CD4-positive, alpha-beta T cell treated with Interleukin-6 at 100 ng/mL for 8 hours (primary cell): ENCODE measurements around the gene ERCC5.

Source experiments
- DNase-seq: peaks from one replicate; pipeline ENCODE4 v3.0.0-alpha.2; 2020; ENCODE audit warnings: mixed read lengths, low spot score

Gene ERCC5

GRCh38 chr13:102845289-102845629 lies 573 bp upstream of the ERCC5 start:
- DNase-seq, result no peak

DNA sequence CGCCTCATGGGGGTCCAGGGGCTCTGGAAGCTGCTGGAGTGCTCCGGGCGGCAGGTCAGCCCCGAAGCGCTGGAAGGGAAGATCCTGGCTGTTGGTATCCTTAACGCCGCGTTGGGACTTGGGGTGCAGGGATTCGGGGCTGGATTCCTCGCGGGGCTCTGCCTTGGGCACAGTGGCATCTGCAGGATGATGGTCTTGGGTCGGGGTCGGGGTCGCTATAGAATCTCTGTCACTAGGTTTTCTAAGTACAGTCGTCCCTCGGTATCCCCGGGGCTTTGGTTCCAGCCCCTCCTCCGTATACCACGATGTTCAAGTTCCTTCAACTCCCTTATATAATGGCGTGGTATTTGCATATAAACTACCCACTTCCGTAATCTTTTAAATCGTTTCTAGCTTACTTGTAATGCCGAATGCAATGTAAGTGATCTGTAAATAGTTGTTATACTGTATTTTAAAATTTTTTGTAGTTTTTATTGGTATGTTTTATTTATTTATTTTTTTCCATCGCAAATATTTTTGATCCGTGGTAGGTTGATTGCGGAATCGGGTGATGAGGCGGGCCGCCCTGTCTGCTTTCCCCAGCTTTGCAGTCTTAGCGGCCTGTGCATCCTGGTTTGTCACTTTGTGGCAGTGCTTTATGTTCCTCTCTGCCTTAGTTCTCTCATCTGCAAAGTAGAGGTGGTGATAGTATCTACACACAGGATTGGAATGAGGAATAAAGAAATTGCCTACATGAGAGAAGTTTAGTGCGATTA lies 606 bp downstream of the ERCC5 start:
- peak; percentile 53 for DNase-seq

DNA sequence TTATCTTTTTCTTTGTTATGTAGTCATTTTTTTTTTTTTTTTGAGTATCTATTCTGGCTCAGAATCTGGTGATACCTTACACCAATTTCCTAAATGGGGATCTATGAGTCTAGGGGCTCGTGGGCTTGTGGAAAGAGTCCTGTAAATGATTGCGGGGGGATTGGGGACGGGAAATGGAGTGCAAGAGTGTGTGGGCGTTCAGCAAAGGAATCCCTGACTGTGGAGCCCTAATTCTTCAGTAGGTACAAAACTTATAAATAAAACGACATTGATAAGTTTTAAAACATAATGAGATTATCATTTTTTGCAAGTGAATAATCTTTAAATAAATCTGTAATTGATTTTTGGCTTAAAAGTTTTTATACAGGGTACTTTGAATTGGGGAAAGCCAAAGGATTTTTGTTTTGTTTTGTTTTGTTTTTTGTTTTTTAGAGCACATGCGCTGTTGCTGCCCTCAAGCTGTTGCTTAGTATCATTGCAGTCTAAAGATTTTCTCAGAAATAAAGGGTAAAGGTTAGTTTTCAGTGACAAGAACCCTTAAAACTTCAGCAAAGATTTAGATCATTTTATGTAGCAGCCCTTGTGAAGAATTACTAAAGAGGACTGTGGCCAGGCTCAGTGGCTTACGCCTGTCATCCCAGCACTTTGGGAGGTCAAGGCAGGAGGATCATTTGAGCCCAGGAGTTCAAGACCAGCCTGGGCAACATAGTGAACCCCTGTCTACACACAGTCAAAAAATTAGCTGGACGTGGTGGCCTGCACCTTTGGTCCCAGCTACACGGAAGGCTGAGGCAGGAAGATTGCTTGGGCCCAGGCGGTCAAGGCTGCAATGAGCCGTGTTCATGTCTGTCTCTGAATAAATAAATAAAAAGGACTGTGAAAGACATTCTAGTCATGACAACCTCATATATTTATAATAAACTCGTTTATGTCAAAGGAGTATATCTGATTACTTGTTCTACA lies 1.7 kb downstream of the ERCC5 start:
- DNase-seq, result no peak

- DNase-seq, result no peak
Measured at GRCh38 chr13:102848956-102849355, 3.1 kb downstream of the ERCC5 start.

GRCh38 chr13:102852556-102852955 lies 6.7 kb downstream of the ERCC5 start:
- no peak for DNase-seq

DNA sequence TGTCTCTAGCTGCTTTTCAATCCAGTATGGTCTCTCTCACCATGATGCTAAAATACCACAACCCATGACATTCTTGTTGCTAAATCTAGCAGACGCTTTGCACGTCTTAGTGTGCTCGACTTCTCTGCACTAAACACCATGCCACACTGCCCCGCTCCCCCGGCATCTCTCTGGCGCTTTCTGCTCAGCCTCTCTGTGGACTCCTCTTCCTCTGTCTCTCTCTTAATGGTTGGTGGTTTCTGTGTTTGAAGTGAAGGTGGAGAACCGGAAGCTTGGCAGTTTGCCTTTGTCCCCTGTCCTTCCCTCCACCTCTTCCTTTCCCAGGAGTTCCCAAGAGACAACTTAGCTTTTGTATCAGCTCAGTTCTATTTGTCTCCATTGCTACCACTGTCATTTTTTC lies 8.8 kb downstream of the ERCC5 start:
- DNase-seq, result no peak

DNA sequence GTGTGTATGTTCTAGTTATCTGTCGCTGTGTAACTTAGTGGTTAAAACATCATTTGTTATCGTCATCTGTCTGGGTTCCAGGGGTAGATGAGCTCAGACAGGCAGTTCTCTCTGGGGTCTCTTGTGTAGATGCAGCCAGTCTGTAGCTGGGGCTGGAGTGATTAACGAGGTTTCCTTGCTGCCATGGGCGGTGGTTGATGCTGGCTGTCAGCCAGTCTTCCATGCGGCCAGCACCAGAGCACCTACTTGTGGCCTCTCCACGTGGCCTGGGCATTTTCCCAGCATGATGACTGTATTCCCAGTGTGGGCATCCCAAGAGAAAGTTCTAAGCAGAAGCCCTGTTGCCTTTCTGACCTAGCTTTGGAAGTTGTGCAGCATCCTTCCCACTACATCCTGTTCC lies 10.7 kb downstream of the ERCC5 start:
- DNase-seq, result no peak

- no peak for DNase-seq
Measured at GRCh38 chr13:102862624-102863210, 16.9 kb downstream of the ERCC5 start.

DNA sequence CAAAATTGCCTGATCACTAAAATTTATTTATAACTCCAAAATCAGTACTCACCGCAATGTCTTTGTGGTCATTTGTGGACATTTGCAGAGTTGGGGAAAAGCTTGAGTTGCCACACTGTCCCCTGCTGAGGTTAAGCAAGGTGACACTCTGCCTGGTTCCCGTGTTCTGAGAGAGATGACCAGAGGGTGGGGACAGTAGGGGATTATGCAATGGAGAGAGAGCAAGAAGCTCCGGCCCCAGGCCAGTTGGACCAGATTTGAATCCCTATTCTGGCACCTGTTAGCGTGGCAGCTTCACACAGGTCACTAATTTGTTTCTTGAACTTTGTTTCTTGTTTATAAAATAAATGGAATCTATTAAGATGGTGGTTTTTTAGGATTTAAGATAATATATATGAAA lies 17.8 kb downstream of the ERCC5 start:
- no peak for DNase-seq

DNA sequence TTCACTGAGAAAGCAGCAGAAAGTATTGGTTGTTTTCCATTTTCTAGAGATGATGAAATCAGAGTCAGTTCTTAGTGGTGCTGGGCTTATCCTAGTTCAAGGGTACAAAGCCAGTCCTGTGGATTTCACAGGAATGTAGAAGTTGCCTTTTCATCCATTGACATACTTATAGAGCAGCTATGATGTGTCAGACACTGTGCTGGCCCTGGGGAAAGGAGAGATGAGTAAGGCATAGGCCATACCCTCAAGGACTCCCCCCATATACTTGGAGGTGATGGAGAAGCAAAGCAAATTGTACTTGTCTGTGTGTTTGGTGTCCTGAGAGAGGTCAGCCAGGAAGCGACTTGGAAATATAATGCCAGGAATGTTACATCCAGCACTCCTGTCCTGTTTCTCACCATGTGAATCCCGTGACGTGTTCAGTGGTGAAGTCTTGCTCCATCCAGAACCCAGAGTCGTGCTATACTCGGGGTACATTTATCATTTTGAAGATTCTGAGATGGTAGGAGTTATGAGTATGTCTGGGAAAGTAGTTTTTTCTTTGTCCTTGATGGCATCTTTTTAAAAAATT lies 22.6 kb downstream of the ERCC5 start:
- no peak for DNase-seq

DNA sequence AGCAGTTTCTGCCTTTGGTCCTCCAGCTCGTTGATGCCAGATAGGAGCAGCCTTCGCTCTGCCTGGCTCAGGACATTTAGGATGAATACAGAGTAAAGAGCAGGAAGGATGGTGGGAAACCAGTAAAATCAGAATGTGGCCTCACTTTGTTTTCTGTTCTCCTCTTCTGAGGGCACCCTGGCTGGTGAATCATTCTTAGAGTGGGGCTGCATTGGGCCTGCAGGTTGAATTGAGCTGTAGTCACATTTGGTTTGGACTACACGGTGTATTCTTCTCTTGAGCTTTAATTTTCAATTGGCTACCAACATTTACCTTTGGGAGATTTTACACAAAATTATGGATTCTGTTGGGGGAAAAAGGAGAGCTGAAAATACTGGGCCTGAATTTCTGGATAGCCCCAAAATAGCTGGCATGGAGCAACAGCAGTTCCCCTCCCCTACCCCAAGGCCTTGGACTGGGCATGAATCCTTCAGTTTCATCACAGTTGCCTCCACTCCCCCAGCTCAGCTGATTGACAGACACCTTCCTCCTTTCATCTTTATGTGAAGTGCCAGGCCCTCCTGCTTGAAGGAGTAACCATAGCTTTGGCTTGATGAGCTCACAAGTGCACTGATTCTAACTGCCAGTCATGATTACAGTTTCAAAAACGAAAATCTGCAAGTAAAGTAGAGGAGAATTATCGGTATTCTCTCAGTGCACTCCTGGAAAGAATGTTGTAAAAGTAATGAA lies 24.3 kb downstream of the ERCC5 start:
- DNase-seq, result no peak

DNA sequence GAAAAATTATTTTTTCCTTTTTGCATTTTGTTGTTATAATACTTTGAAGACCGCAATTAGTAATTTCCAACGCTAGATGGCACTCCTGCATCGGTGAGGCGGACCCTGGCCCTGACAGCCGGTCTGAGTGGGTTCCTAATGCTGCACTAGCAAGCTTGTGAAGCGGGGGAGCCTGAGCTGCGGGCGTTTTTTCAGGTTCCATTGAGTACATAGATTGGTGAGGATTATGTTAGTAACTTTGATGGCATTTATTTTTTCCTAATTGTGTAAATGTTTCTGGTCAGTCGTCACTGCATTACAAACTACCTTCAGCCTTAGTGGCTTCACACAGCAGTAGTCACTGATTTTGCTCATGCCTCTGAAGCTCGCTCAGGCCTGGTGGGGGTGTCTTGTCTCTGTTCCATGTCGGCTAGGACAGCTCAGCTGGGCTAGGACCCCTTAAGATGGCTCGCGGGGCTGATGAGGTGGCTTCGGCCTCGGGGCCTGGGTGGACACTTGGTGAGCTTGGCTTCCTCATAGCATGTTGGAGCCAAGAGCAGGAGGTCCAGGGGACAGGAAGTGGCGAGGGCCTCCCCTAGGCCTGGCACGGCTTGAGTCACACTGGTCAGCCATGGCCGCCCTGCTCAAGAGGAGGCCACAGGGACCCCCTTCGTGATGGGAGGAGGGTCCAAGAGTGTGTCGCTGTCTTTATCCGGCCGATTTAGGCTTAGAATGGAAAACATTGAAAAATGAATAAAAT lies 25.0 kb downstream of the ERCC5 start:
- DNase-seq, result peak; percentile 41

DNA sequence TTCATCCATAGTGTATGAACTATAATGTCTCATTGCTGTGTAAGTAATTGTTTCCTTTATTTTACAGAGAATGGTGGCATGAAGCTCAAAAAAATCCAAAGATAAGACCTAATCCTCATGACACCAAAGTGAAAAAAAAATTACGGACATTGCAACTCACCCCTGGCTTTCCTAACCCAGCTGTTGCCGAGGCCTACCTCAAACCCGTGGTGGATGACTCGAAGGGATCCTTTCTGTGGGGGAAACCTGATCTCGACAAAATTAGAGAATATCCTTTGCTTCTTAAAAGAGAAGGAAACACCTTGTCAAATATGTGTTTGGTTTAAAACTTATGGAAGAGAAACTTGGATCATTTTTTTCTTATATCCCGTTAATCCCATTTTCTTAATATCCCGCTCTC lies 26.3 kb downstream of the ERCC5 start:
- no peak for DNase-seq

DNA sequence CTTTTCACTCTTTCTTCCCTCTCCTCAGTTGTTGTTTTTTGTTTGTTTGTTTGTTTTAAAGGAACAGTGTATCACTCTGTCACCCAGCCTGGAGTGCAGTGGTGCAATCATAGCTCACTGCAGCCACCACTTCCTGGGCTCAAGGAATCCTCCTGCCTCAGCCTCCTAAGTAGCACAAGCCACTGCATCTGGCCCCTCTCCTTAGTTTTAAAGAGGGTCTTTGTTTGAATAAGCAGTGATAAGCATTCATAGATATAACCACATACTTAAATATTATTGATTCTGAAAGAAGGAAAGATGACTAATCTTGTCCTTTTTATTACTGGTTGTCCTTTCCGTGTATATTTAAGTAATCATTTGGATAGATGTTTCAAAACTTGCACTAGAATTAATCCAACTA lies 26.7 kb downstream of the ERCC5 start:
- no peak for DNase-seq

- no peak for DNase-seq
Measured at GRCh38 chr13:102873653-102874052, 27.8 kb downstream of the ERCC5 start.

GRCh38 chr13:102875256-102875655 lies 29.4 kb downstream of the ERCC5 start:
- DNase-seq, result no peak

- DNase-seq, result no peak
Measured at GRCh38 chr13:102877303-102877702, 31.5 kb downstream of the ERCC5 start.

GRCh38 chr13:102878481-102878880 lies 32.6 kb downstream of the ERCC5 start:
- DNase-seq, result no peak

DNA sequence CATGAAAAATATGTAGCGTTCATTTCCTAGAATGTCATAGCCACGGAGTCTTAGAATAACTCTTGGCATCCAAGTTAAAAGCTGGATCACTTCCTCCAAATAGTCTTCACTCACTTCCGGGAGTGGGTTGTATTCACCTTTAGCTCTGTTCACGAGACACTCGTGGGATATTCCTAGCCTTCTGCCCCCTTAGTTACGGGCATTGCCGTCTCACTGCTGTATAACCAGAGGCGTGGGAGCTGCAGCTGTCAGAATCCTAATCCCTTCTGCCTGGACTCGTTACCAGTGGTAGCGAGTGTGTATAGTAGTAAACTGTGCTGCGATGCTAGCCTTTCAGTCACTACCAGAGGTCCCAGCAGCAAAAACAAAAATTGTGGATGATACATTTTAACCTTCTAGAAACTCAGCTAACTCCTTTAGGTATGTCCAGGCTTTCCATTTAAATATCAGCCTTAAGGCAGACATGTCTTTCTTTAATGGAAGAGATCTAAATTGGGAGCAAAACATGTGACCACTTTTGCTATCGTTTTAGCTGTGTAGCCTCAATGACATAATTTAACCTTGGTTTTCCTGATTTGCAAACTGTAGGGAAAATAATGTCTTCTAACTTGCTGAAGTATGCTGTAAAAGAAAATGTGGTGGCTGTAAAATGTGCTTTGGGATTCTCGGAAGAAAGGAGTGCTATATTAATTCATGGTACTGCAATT lies 34.1 kb downstream of the ERCC5 start:
- no peak for DNase-seq

DNA sequence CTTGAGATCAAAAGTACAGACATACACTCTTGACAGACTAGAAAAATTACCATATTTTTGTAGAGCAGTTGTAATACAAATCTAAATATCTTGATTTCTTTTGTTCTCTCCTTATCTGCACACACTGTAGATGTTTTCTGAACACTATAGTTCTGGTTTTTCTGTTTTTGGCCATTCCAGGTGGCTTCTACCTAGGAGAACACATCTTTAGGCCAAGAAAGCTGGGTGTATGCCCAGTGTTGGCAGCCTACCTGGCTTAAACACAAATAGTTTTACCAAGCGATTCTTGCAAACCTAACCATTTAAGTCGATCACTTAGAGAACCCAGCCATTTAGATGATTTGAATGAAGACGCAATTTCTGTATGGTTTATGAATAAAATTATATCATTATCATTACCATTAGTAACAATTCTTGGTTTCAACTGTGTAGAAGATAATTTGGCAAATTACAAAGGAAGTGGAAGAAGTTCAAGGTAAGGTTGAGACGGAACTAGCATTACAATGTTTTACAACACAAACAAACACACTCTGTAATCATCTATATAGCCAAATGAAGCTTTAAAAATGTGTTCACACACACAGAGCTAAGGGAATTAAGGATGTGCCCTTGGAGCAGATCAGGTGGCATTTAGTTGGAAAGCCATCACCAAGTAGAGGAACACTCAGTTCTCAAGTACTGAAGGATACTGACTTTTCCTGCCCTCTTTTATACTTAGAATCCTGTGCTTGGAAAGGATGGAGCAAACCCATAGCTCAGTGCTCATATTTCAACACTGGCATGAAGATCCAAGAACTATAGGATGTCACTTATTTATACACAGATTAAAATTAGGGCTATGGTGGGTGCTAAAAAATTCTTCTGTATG lies 36.2 kb downstream of the ERCC5 start:
- DNase-seq, result no peak
